VCaP (cell line): ENCODE data around the gene CLDN9.

Experiments
- H3K27ac ChIP-seq: fragments of 450-650 bp; 2 replicates; pipeline ENCODE4 v1.5.1; 2017
- TF ChIP-seq, protein P1 (sequence below): fragments of 450-650 bp; conservative IDR thresholded peaks from 2 replicates; pipeline ENCODE4 v1.5.1; 2017; ENCODE audit warnings: mild to moderate bottlenecking, moderate library complexity

The CLDN9 gene

DNA sequence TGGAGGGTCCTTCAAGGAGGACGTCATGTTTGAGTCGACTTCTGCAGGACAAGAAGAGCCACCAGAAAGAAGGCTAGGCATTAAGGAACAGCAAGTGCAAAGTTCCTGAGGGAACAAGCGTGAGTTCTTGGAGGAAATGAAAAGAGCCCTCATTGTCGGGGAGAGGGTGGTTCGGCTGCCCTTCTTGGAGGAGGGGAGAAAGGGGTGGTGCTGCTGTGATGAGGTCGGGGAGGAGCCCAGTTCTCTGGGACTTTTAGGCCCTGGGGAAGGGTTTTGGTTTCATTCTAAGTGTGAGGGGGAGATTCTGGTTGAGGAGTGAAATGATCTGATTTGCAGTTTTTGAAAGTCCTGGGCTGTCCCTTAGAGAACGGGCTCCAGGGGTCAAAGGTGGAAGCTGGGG, 19.9 kb downstream of the CLDN9 start:
- H3K27ac ChIP-seq: no peak overlapping the region
- TF ChIP-seq, protein P1, sequence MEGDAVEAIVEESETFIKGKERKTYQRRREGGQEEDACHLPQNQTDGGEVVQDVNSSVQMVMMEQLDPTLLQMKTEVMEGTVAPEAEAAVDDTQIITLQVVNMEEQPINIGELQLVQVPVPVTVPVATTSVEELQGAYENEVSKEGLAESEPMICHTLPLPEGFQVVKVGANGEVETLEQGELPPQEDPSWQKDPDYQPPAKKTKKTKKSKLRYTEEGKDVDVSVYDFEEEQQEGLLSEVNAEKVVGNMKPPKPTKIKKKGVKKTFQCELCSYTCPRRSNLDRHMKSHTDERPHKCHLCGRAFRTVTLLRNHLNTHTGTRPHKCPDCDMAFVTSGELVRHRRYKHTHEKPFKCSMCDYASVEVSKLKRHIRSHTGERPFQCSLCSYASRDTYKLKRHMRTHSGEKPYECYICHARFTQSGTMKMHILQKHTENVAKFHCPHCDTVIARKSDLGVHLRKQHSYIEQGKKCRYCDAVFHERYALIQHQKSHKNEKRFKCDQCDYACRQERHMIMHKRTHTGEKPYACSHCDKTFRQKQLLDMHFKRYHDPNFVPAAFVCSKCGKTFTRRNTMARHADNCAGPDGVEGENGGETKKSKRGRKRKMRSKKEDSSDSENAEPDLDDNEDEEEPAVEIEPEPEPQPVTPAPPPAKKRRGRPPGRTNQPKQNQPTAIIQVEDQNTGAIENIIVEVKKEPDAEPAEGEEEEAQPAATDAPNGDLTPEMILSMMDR: no peak

DNA sequence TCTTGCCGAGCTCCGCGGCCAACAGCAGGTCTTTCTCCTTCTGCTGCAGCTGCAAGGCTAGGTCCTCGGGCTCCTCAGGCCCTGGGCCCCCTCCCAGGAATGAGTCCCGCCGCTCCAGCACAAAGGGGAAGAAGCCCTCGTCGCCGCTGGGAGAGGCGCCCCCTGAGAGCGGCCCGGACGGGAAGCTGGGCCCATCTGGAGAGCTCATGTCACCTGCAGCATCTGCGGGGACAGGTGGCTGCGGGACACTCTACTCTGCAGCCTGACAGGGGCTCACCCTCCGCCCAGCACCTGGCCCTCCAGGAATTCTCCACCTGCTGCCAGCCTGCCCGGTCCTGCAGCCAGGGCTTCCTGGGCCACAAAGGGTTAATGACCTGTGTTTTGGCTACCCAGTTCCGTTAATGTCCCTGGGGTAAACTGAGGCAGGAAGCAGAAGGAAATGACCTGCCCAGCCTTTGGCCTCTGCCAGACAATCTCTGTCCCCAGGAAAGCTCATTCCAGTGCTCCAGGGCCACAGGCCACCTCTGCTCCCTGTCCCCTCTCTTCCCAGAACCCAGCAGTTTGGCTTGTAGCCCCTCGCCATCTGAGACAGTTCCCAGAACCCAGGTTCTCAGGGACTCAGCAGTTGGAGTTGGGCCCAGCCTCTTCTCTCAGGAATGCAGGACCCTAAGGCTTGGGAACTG, 22.7 kb downstream of the CLDN9 start:
- TF ChIP-seq, protein P1: no peak
- H3K27ac ChIP-seq: no peak overlapping the region

GRCh38 chr16:3035972-3036725, 23.4 kb downstream of the CLDN9 start:
- H3K27ac ChIP-seq: peak overlapping the region; percentile 41; the same call in 1 of the 2 replicates
- TF ChIP-seq, protein P1: no peak

DNA sequence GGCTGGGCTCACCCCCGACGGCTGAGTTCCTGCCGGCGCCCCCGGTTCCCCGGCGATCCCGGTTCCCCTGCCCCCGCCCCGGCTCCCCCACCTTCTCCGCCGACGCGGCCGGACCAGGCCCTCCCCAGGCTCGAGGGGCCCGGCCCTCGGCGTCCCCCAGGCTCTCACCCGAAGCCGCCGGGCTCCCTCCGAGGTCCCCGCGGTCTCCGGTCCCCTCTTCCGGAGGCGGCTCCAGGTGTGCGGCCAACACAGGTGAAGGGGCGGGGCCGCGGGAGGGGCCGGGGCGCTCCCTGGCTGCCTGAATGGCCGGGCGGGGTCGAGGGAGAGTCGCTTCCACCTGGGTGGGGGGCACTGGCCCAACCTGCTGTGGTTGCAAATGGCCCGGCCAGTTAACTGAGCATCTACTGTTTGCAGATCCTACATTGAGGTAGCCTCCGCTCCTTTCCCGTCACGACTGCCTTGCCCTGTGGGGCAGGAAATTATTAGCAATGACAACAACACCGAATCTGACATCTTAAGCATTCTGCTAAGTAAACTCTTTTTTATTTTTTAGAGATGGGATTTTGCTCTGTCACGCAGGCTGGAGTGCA, 24.1 kb downstream of the CLDN9 start, which contains the start of gene BICDL2:
BICDL2 (minus strand) TSS at position 219 of the 590 bp plus-strand sequence. CDS start 1,448 bp downstream, outside the sequence.
- TF ChIP-seq, protein P1: no peak
- H3K27ac ChIP-seq: peak within 1 kb of the TSS; percentile 41; the same call in 1 of the 2 replicates

GRCh38 chr16:3038256-3038655, 25.5 kb downstream of the CLDN9 start:
- TF ChIP-seq, protein P1: no peak
- no peak overlapping the region for H3K27ac ChIP-seq

DNA sequence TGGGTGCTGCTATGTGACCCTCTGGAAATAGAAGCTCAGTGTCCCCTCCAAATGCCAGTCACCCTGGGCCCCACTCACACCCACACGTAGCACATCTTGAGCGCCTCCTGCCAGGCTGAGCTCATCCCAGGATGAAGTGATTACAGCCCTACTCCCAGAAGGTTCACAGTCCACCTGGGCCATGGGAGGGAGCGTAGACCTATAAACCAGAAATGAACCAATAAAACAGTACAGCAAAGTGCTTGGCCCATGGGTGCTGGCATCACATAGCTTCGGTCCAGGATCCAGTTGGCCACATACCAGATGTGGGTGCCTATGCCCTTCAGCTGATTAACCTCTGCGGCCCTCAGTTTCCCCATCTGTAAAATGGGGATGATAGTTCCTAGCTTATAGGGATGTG, 26.2 kb downstream of the CLDN9 start:
- TF ChIP-seq, protein P1: no peak
- H3K27ac ChIP-seq: no peak overlapping the region

DNA sequence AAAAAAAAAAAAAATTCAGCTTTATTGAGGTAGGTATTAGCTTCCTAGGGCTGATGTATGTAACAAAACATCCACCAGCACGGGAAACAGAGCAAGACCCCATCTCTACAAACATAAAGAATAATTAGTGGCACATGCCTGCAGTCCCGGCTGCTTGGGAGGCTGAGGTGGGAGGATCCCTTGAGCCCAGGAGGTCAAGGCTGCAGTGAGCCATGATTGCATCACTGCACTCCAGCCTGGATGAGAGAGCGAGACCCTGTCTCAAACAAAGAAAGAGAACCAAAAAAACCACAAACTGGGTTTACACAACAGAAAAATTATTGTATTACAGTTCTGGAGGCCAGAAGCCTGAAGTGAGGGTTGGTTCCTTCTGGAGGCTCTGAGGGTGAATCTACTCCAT, 29.7 kb downstream of the CLDN9 start:
- TF ChIP-seq, protein P1: no peak
- no peak overlapping the region for H3K27ac ChIP-seq
